GM23338 (cell line): ENCODE results near the gene KRTAP25-1. TPM values are rescaled to one million over a fixed set of nuclear protein-coding genes. Genes with fewer than 3 reads are reported as not detected.

Source experiments
- ATAC-seq: fragments of 200-7000 bp; cut with Tn5 transposase; 3 replicates; pipeline ENCODE4 v1.9.1; 2020
- DNase-seq: peaks from one replicate; pipeline ENCODE4 v3.0.0-alpha.2; 2015; ENCODE audit warnings: low spot score
- H2AFZ ChIP-seq: fragments of 200-600 bp; sonication (generic); 2 replicates; pipeline ENCODE4 v1.8.0; 2016; ENCODE audit warnings: antibody characterized with exemption, mild to moderate bottlenecking, moderate library complexity
- H3F3A ChIP-seq: fragments of 200-600 bp; sonication (generic); replicated peaks from 2 replicates; pipeline ENCODE4 v1.8.0; 2017; ENCODE audit warnings: antibody characterized with exemption, mixed run types, low read depth
- H3K27ac ChIP-seq: fragments of 200-600 bp; sonication (generic); 2 replicates; pipeline ENCODE4 v1.6.1; 2016; ENCODE audit warnings: low read depth
- H3K27me3 ChIP-seq: fragments of 200-600 bp; sonication (generic); 2 replicates; pipeline ENCODE4 v1.8.0; 2016; ENCODE audit warnings: mild to moderate bottlenecking, mixed run types, moderate library complexity; ENCODE audit not compliant: insufficient read depth
- H3K36me3 ChIP-seq: fragments of 200-600 bp; sonication (generic); 2 replicates; pipeline ENCODE4 v1.8.0; 2016; ENCODE audit warnings: mild to moderate bottlenecking; ENCODE audit not compliant: insufficient read depth
- H3K4me1 ChIP-seq: fragments of 200-600 bp; sonication (generic); 2 replicates; pipeline ENCODE4 v1.8.0; 2016; ENCODE audit warnings: mild to moderate bottlenecking, moderate library complexity; ENCODE audit not compliant: insufficient read depth
- H3K4me2 ChIP-seq: fragments of 200-600 bp; sonication (generic); 2 replicates; pipeline ENCODE4 v1.7.1; 2017; ENCODE audit warnings: mixed run types
- H3K4me3 ChIP-seq: fragments of 200-600 bp; sonication (generic); 2 replicates; pipeline ENCODE4 v1.6.1; 2016; ENCODE audit warnings: mixed run types
- H3K79me2 ChIP-seq: fragments of 200-600 bp; sonication (generic); replicated peaks from 2 replicates; pipeline ENCODE4 v1.8.0; 2017; ENCODE audit warnings: mild to moderate bottlenecking; ENCODE audit not compliant: insufficient read depth
- H3K9me2 ChIP-seq: fragments of 200-600 bp; sonication (generic); 2 replicates; pipeline ENCODE4 v1.8.0; 2017; ENCODE audit not compliant: insufficient read depth
- H4K20me1 ChIP-seq: fragments of 200-600 bp; sonication (generic); replicated peaks from 2 replicates; pipeline ENCODE4 v1.8.0; 2017; ENCODE audit warnings: mild to moderate bottlenecking; ENCODE audit not compliant: insufficient read depth
- H3K27ac Mint-ChIP-seq: 2 replicates; pipeline ENCODE4 v1.8.0; 2020; ENCODE audit warnings: inconsistent platforms, mild to moderate bottlenecking, moderate library complexity, mixed read lengths
- H3K27me3 Mint-ChIP-seq: 3 replicates; pipeline ENCODE4 v1.8.0; 2022; ENCODE audit warnings: low read depth, mild to moderate bottlenecking, moderate library complexity, mixed read lengths, inconsistent platforms; ENCODE audit not compliant: insufficient read depth, poor library complexity
- H3K36me3 Mint-ChIP-seq: 3 replicates; pipeline ENCODE4 v1.8.0; 2021; ENCODE audit warnings: low read depth, mild to moderate bottlenecking, inconsistent platforms, moderate library complexity, mixed read lengths
- H3K4me1 Mint-ChIP-seq: 3 replicates; pipeline ENCODE4 v1.8.0; 2020; ENCODE audit warnings: mild to moderate bottlenecking, inconsistent platforms, mixed read lengths
- H3K4me3 Mint-ChIP-seq: 3 replicates; pipeline ENCODE4 v1.8.0; 2021; ENCODE audit warnings: moderate library complexity, mild to moderate bottlenecking, inconsistent platforms, mixed read lengths
- H3K9me3 Mint-ChIP-seq: 3 replicates; pipeline ENCODE4 v1.8.0; 2020; ENCODE audit warnings: moderate library complexity, mild to moderate bottlenecking, inconsistent platforms, mixed read lengths
- CREB1 ChIP-seq: fragments of 250-450 bp; sonication (Bioruptor Pico); IDR thresholded peaks from 2 replicates; pipeline ENCODE4 v1.5.0; 2020; ENCODE audit warnings: low read depth, mild to moderate bottlenecking, moderate library complexity
- EZH2 ChIP-seq: fragments of 200-600 bp; sonication (generic); IDR thresholded peaks from one replicate; pipeline ENCODE4 v1.8.0; 2017; ENCODE audit warnings: antibody characterized with exemption, mild to moderate bottlenecking, low read depth; ENCODE audit not compliant: unreplicated experiment
- EZH2phosphoT487 ChIP-seq: fragments of 200-600 bp; sonication (generic); IDR thresholded peaks from one replicate; pipeline ENCODE4 v1.8.1; 2018; ENCODE audit warnings: antibody characterized with exemption; ENCODE audit not compliant: unreplicated experiment
- JUNB ChIP-seq: IDR thresholded peaks from one replicate; pipeline ENCODE4 v1.6.1; 2016; ENCODE audit warnings: antibody characterized with exemption; ENCODE audit not compliant: unreplicated experiment
- NANOG ChIP-seq: IDR thresholded peaks from 2 replicates; pipeline ENCODE4 v1.6.1; 2016; ENCODE audit warnings: antibody characterized with exemption, borderline replicate concordance
- POLR2AphosphoS5 ChIP-seq: IDR thresholded peaks from 2 replicates; pipeline ENCODE4 v1.6.1; 2016; ENCODE audit warnings: antibody characterized with exemption, low read depth
- STAT1 ChIP-seq: IDR thresholded peaks from one replicate; pipeline ENCODE4 v1.6.1; 2016; ENCODE audit warnings: antibody characterized with exemption; ENCODE audit not compliant: unreplicated experiment
- ZNF114 ChIP-seq: fragments of 250-450 bp; sonication (Bioruptor Pico); IDR thresholded peaks from 2 replicates; pipeline ENCODE4 v1.5.0; 2020; ENCODE audit warnings: mild to moderate bottlenecking, moderate library complexity
- polyA plus RNA-seq: library from polyadenylated mRNA; unstranded; fragments of >200 nt; fragmentation: Nextera tagmentation; extraction: Ambion mirVana; gene quantifications from 2 replicates; pipeline ENCODE4 v1.2.1, GENCODE V29; 2016
- total RNA-seq: library from RNA; depleted of rRNA; stranded (reverse); fragments of >200 nt; shearing (Covaris generic); gene quantifications from 2 replicates; pipeline ENCODE4 v1.2.3, GENCODE V29; 2014
- TF ChIP-seq, protein P1 (sequence below): IDR thresholded peaks from one replicate; pipeline ENCODE4 v1.6.1; 2018; ENCODE audit warnings: antibody characterized with exemption; ENCODE audit not compliant: unreplicated experiment
- TF ChIP-seq, protein P2 (sequence below): IDR thresholded peaks from 2 replicates; pipeline ENCODE4 v1.6.1; 2016; ENCODE audit warnings: antibody characterized with exemption
- TF ChIP-seq, protein P3 (sequence below): fragments of 250-450 bp; sonication (Bioruptor Pico); IDR thresholded peaks from 2 replicates; pipeline ENCODE4 v1.5.0; 2020; ENCODE audit warnings: mild to moderate bottlenecking, moderate library complexity
- TF ChIP-seq, protein P4 (sequence below), 2 experiments: fragments of 200-600 bp in 1 of 2; sonication (generic) in 1 of 2; conservative IDR thresholded peaks; 2 replicates each; pipeline versions ENCODE4 v1.5.1 to v1.6.1; 2016 to 2017; ENCODE audit warnings: antibody characterized with exemption in 2 of 2, low read depth in 2 of 2, mild to moderate bottlenecking in 2 of 2, moderate library complexity in 1 of 2

The KRTAP25-1 gene
- total and polyA plus RNA-seq, 2 experiments from 2014 or later, result not detected

DNA sequence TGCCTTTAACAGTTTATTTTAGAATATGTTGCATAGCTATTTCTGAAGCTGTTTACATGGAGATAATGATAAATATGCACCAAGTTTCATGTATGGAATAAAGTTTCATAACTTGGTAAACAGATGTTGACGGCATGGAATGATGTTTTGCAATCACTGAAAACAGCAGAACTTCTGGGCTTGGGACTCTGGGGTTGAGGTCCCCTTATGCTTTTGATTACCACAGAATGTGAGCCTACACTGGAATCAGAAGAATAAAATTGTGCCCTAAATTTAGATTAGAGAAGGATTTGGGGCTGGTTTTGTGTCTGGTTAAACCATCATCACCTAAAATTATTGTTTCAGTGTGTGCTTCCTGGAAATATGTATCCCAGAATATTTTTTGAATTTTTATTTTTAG lies 17.7 kb downstream of the KRTAP25-1 start (continued):
- TF ChIP-seq CREB1 (no peak), POLR2AphosphoS5 (no peak), ZNF114 (CRISPR knock-in tag) (no peak)
- TF ChIP-seq, protein P1, sequence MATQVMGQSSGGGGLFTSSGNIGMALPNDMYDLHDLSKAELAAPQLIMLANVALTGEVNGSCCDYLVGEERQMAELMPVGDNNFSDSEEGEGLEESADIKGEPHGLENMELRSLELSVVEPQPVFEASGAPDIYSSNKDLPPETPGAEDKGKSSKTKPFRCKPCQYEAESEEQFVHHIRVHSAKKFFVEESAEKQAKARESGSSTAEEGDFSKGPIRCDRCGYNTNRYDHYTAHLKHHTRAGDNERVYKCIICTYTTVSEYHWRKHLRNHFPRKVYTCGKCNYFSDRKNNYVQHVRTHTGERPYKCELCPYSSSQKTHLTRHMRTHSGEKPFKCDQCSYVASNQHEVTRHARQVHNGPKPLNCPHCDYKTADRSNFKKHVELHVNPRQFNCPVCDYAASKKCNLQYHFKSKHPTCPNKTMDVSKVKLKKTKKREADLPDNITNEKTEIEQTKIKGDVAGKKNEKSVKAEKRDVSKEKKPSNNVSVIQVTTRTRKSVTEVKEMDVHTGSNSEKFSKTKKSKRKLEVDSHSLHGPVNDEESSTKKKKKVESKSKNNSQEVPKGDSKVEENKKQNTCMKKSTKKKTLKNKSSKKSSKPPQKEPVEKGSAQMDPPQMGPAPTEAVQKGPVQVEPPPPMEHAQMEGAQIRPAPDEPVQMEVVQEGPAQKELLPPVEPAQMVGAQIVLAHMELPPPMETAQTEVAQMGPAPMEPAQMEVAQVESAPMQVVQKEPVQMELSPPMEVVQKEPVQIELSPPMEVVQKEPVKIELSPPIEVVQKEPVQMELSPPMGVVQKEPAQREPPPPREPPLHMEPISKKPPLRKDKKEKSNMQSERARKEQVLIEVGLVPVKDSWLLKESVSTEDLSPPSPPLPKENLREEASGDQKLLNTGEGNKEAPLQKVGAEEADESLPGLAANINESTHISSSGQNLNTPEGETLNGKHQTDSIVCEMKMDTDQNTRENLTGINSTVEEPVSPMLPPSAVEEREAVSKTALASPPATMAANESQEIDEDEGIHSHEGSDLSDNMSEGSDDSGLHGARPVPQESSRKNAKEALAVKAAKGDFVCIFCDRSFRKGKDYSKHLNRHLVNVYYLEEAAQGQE, result no peak

DNA sequence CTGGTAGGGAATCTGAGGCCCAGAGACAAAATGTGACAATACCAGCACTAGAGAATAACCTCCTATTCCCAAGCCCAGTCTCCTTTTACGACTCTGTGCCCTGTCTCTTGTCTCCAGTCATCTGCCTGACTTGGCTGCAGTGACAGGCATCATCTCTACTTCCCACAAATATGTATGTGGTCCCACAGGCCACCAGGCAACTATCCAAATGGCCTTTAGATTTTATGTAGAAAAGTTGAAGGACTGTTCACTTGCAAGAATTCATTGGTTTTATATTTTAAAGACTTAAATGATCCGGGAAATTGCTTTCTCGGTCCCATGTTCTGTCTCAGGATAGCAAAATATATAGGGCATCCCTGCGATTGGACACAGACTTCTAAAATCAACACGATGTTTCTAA lies 18.2 kb downstream of the KRTAP25-1 start:
- Mint-ChIP-seq H3K36me3 (no peaks in the 10 kb centered on the region), H3K27ac (no peak overlapping the region), H3K9me3 (no peaks in the 10 kb centered on the region), H3K4me3 (no peak overlapping the region), H3K4me1 (no peaks in the 10 kb centered on the region), H3K27me3 (no peaks in the 10 kb centered on the region)
- Histone ChIP-seq H4K20me1 (no peaks in the 10 kb centered on the region), H3F3A (no peaks in the 10 kb centered on the region), H3K27me3 (no peaks in the 10 kb centered on the region), H3K27ac (no peak overlapping the region), H2AFZ (no peak overlapping the region), H3K4me1 (no peaks in the 10 kb centered on the region), H3K36me3 (no peaks in the 10 kb centered on the region), H3K79me2 (no peaks in the 10 kb centered on the region), H3K4me2 (no peak overlapping the region), H3K4me3 (no peak overlapping the region), H3K9me2 (no peaks in the 10 kb centered on the region)
- ATAC-seq (no peak), DNase-seq (no peak)
- TF ChIP-seq STAT1, result no peak
- TF ChIP-seq EZH2, result no peak
- TF ChIP-seq EZH2phosphoT487, result no peak
- TF ChIP-seq JUNB, result no peak
- TF ChIP-seq CREB1, result no peak
- no peak for TF ChIP-seq ZNF114 (CRISPR knock-in tag)
- TF ChIP-seq, protein P2, sequence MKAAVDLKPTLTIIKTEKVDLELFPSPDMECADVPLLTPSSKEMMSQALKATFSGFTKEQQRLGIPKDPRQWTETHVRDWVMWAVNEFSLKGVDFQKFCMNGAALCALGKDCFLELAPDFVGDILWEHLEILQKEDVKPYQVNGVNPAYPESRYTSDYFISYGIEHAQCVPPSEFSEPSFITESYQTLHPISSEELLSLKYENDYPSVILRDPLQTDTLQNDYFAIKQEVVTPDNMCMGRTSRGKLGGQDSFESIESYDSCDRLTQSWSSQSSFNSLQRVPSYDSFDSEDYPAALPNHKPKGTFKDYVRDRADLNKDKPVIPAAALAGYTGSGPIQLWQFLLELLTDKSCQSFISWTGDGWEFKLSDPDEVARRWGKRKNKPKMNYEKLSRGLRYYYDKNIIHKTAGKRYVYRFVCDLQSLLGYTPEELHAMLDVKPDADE, result no peak
- TF ChIP-seq, protein P3, sequence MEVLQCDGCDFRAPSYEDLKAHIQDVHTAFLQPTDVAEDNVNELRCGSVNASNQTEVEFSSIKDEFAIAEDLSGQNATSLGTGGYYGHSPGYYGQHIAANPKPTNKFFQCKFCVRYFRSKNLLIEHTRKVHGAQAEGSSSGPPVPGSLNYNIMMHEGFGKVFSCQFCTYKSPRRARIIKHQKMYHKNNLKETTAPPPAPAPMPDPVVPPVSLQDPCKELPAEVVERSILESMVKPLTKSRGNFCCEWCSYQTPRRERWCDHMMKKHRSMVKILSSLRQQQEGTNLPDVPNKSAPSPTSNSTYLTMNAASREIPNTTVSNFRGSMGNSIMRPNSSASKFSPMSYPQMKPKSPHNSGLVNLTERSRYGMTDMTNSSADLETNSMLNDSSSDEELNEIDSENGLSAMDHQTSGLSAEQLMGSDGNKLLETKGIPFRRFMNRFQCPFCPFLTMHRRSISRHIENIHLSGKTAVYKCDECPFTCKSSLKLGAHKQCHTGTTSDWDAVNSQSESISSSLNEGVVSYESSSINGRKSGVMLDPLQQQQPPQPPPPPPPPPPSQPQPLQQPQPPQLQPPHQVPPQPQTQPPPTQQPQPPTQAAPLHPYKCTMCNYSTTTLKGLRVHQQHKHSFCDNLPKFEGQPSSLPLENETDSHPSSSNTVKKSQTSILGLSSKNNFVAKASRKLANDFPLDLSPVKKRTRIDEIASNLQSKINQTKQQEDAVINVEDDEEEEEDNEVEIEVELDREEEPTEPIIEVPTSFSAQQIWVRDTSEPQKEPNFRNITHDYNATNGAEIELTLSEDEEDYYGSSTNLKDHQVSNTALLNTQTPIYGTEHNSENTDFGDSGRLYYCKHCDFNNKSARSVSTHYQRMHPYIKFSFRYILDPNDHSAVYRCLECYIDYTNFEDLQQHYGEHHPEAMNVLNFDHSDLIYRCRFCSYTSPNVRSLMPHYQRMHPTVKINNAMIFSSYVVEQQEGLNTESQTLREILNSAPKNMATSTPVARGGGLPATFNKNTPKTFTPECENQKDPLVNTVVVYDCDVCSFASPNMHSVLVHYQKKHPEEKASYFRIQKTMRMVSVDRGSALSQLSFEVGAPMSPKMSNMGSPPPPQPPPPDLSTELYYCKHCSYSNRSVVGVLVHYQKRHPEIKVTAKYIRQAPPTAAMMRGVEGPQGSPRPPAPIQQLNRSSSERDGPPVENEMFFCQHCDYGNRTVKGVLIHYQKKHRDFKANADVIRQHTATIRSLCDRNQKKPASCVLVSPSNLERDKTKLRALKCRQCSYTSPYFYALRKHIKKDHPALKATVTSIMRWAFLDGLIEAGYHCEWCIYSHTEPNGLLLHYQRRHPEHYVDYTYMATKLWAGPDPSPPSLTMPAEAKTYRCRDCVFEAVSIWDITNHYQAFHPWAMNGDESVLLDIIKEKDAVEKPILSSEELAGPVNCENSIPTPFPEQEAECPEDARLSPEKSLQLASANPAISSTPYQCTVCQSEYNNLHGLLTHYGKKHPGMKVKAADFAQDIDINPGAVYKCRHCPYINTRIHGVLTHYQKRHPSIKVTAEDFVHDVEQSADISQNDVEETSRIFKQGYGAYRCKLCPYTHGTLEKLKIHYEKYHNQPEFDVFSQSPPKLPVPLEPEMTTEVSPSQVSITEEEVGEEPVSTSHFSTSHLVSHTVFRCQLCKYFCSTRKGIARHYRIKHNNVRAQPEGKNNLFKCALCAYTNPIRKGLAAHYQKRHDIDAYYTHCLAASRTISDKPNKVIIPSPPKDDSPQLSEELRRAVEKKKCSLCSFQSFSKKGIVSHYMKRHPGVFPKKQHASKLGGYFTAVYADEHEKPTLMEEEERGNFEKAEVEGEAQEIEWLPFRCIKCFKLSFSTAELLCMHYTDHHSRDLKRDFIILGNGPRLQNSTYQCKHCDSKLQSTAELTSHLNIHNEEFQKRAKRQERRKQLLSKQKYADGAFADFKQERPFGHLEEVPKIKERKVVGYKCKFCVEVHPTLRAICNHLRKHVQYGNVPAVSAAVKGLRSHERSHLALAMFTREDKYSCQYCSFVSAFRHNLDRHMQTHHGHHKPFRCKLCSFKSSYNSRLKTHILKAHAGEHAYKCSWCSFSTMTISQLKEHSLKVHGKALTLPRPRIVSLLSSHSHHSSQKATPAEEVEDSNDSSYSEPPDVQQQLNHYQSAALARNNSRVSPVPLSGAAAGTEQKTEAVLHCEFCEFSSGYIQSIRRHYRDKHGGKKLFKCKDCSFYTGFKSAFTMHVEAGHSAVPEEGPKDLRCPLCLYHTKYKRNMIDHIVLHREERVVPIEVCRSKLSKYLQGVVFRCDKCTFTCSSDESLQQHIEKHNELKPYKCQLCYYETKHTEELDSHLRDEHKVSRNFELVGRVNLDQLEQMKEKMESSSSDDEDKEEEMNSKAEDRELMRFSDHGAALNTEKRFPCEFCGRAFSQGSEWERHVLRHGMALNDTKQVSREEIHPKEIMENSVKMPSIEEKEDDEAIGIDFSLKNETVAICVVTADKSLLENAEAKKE (CRISPR knock-in tag), result no peak
- TF ChIP-seq, protein P4, sequence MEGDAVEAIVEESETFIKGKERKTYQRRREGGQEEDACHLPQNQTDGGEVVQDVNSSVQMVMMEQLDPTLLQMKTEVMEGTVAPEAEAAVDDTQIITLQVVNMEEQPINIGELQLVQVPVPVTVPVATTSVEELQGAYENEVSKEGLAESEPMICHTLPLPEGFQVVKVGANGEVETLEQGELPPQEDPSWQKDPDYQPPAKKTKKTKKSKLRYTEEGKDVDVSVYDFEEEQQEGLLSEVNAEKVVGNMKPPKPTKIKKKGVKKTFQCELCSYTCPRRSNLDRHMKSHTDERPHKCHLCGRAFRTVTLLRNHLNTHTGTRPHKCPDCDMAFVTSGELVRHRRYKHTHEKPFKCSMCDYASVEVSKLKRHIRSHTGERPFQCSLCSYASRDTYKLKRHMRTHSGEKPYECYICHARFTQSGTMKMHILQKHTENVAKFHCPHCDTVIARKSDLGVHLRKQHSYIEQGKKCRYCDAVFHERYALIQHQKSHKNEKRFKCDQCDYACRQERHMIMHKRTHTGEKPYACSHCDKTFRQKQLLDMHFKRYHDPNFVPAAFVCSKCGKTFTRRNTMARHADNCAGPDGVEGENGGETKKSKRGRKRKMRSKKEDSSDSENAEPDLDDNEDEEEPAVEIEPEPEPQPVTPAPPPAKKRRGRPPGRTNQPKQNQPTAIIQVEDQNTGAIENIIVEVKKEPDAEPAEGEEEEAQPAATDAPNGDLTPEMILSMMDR (conservative IDR thresholded peaks at IDR 0.05; ENCODE audit: low read depth in 2 of 2), result no peak
- TF ChIP-seq NANOG, result no peak
- TF ChIP-seq POLR2AphosphoS5, result no peak
